ENCODE measurements around the gene MICAL1.

Gene MICAL1

DNA sequence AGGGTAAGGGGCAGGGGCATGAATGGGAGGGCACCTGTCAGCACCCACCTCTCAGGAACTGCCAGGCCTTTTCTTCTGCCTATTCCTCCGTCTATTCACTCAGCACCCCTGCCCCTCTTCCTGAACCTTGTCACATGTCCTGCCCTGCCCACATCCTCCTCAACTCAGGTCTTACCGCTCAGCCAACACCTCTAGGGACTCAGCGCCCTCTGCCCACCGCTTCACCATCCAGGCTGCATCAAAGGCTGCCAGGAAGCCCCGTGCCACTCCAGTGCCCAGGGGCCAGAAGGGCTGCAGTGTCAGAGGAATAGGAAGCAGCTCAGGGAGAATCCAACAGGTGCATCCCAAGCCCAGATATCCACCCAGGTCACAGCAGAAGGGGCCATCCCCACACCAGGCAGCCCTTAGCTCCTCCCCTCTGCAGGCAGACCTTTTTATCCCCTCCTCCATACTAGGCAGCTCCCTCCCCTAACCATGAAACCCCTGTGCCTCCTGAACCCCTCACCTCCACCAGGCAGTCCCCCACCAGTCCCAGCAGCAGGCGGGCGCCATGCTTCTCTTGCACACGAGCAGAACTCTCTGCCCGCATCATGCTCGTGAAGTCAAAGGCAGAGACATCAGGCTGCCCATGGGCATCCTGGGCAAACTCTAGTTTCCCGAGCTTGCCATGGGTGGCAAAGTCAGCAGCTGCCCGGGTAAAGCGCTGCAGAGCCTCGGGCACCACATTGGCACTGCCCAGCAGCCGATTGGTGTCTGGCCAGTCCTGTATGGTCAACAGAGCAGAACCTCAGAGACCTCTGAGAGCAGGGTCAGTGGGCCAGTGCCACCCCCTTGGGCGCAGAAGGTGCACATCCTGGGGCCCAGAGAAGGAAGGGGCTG is 5.5 kb downstream of the MICAL1 start:
- POLR2A ChIA-PET (ENCODE audit: low non-redundant PET): no interaction called here
- no peak overlapping the region for H3K27ac ChIP-seq

DNA sequence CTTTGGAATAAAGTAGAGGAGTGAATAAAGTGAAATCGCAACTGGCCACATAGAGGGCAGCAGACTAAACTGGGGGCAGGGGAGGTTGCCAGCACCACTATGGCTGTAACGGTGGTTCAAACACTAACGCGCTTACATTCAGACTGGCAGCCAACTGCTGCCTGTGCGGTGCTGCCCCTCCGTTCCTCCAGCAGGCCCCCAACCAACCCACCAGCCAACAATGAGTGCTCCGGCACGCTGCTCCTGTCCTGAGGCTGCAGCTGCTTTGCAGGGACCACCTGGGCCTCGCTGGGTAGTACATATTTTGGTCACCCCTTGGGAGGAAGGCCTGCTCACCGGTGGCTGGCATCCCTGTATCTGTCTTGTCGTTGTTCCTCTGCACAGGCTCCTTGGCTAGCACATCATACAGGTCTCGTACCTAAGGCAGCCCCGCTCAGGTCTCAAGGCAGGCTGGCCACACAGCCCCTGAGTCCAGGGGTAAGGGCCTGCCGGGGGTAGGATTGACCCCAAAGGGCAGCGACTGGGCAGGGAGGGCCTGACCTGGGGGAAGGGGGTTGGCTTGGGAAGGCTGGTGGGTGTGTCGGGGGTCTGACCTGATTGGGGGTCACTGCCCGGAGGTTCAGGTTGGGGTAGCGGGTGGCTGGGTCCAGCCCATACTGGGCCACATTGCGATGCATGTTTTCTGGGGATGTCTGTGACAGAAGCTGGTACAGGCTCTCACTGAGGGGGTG is 6.3 kb downstream of the MICAL1 start:
- ChIA-PET POLR2A (ENCODE audit: low non-redundant PET) (no interaction called here), CTCF (interaction anchor here (3.1 kb wide), 1 partner anchor 262 kb away, joined by 11 read pairs; no protein-coding TSS in a partner anchor)
- DNase-seq (ENCODE audit: low spot score): no peak
- TF ChIP-seq, protein P1, sequence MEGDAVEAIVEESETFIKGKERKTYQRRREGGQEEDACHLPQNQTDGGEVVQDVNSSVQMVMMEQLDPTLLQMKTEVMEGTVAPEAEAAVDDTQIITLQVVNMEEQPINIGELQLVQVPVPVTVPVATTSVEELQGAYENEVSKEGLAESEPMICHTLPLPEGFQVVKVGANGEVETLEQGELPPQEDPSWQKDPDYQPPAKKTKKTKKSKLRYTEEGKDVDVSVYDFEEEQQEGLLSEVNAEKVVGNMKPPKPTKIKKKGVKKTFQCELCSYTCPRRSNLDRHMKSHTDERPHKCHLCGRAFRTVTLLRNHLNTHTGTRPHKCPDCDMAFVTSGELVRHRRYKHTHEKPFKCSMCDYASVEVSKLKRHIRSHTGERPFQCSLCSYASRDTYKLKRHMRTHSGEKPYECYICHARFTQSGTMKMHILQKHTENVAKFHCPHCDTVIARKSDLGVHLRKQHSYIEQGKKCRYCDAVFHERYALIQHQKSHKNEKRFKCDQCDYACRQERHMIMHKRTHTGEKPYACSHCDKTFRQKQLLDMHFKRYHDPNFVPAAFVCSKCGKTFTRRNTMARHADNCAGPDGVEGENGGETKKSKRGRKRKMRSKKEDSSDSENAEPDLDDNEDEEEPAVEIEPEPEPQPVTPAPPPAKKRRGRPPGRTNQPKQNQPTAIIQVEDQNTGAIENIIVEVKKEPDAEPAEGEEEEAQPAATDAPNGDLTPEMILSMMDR (conservative IDR thresholded peaks at IDR 0.05; ENCODE audit: low read depth): no peak
- peak overlapping the region; percentile 32; the same call in 1 of the 2 replicates for H3K27ac ChIP-seq

More for the DNA sequence above, 5.5 kb downstream of the MICAL1 start:
- DNase-seq (ENCODE audit: low spot score): no peak
- TF ChIP-seq, protein P1 (conservative IDR thresholded peaks at IDR 0.05; ENCODE audit: low read depth): no peak
- CTCF ChIA-PET: no interaction called here

DNA sequence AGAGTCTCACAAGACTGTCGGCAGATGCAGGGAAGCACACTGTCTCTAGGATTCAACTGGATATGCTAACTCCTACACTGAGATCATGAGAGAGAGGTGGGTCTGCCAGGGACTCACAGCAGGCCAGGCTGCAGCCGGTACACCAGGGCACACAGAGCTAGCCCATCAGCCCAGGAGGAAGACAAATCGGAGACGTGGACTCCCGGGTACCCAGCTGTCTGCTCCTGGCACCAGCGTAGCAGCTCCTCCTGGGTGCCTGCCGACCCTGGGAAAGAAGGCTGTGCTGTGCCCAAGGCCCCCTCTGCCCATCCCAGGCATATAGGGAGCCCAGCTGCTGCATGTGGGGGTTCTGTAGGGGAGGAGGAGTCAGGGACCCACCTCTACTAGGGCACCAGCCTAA is 7.0 kb downstream of the MICAL1 start:
- TF ChIP-seq, protein P1 (conservative IDR thresholded peaks at IDR 0.05; ENCODE audit: low read depth): no peak
- ChIA-PET CTCF (interaction anchor here (3.1 kb wide), 1 partner anchor 261 kb away, joined by 11 read pairs; no protein-coding TSS in a partner anchor), POLR2A (ENCODE audit: low non-redundant PET) (no interaction called here)

DNA sequence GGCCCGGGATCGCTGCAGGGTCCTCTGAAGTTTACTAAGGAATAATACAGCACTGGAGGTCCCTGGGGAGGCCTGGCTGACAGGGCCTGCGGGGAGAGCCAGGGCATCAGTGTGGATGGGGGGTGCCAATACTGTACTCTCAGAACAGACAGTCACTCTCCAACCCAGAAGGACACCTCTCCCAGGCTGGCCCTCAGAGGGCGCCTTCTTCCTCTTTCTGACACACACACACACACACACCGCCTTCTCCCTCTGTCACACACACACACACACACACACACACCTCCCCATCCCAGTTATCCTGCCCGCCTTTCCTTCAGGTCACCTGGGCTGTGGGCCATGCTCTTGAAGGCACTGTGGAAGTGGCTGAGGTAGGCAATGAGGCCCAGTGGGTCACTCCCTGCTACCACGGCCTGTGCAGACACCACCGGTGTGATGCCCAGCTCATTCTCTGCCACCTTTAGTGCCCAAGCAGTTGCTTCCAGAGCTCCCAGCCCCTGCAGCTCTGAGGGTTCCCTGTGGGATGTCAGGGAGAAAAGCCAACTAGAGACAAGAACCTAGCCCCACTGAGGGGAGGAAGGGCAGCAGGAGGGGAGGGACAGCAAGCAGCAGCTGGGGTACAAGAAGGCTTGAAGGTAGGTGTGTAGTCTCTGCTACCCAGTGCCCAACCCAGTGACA is 7.6 kb downstream of the MICAL1 start:
- POLR2A ChIA-PET (ENCODE audit: low non-redundant PET): no interaction called here
- TF ChIP-seq, protein P1 (conservative IDR thresholded peaks at IDR 0.05; ENCODE audit: low read depth): no peak
- peak overlapping the region; percentile 32; the same call in 1 of the 2 replicates for H3K27ac ChIP-seq
- CTCF ChIA-PET: interaction anchor here (0.7 to 3.1 kb wide), 2 partner anchors 256 to 260 kb away, joined by 6 to 11 read pairs; no protein-coding TSS in a partner anchor
- DNase-seq (ENCODE audit: low spot score): no peak

More for the DNA sequence above, 7.0 kb downstream of the MICAL1 start:
- peak overlapping the region; percentile 32; the same call in 1 of the 2 replicates for H3K27ac ChIP-seq
- DNase-seq (ENCODE audit: low spot score): no peak

DNA sequence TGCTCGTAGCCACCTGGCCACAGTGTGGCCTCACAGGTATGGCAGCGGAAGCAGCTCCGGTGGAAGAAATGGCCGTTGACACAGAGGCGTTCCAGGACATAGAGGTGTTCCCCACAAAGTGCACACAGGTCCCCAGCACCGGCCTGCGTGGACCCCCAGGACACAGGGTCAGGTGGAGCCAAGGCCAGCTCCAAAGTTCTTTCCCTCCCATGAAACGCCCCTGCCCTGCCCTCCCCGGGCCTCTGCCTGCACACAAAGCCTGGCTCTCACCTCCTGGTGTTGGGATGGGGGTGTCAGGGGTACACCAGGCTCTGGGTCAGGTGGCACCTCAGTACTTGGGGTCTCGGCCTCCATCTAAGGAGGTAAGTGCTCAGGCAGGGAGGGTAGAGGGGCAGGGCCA is 8.5 kb downstream of the MICAL1 start:
- H3K27ac ChIP-seq: no peak overlapping the region; the same call in 1 of the 2 replicates
- no peak for DNase-seq (ENCODE audit: low spot score)
- TF ChIP-seq, protein P1 (conservative IDR thresholded peaks at IDR 0.05; ENCODE audit: low read depth): no peak
- ChIA-PET POLR2A (ENCODE audit: low non-redundant PET) (no interaction called here), CTCF (interaction anchor here (0.6 to 3.1 kb wide), 4 partner anchors 64 to 259 kb away, joined by 3 to 11 read pairs (median 6); no protein-coding TSS in a partner anchor)

DNA sequence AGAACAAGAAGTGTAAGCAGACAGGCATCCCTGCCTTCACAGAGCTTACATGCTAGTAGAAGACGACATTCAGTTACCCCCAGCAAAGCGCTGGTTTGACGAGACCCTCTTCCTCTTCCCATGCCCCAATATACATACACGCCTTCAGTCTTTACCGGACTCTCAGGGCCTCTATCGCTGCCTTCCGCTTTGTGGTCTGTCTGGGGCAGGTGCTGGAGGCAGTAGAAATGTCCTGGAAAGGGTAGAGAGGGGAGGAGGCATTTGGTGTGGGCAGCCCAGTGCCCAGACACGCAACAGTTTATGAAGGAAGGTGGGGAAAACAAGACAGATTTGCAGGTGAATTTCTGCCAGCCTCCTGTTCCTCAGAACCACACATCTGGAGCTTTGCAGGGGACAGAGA is 9.0 kb downstream of the MICAL1 start:
- no peak overlapping the region; the same call in 1 of the 2 replicates for H3K27ac ChIP-seq
- POLR2A ChIA-PET (ENCODE audit: low non-redundant PET): no interaction called here
- CTCF ChIA-PET: interaction anchor here (0.6 to 3.1 kb wide), 3 partner anchors 63 to 259 kb away, joined by 3 to 11 read pairs (median 6); no protein-coding TSS in a partner anchor
- TF ChIP-seq, protein P1 (conservative IDR thresholded peaks at IDR 0.05; ENCODE audit: low read depth): no peak
- DNase-seq (ENCODE audit: low spot score): no peak

All from RWPE1 (cell line).